NOMO-1 (cell line): ENCODE data around the gene ACSS2.

Experiments used
- DNase-seq, 2 experiments: peaks; one replicate each; lab custom pipeline; 2025; ENCODE audit not compliant: unreplicated experiment in 2 of 2; lab: John Stamatoyannopoulos, UW

ACSS2 gene

GRCh38 chr20:34945315-34946077, 69.1 kb downstream of the ACSS2 start:
- DNase-seq = no peak

GRCh38 chr20:34946661-34947060, 70.2 kb downstream of the ACSS2 start:
- no peak for DNase-seq

GRCh38 chr20:34947336-34947735, 70.9 kb downstream of the ACSS2 start:
- no peak for DNase-seq

GRCh38 chr20:34948030-34948429, 71.6 kb downstream of the ACSS2 start:
- no peak for DNase-seq

- no peak for DNase-seq
Measured at GRCh38 chr20:34949120-34949519, 72.7 kb downstream of the ACSS2 start.

- no peak for DNase-seq
Measured at GRCh38 chr20:34951252-34951651, 74.8 kb downstream of the ACSS2 start.

GRCh38 chr20:34951652-34952051, 75.2 kb downstream of the ACSS2 start:
- no peak for DNase-seq

- no peak for DNase-seq
Measured at GRCh38 chr20:34952671-34953070, 76.3 kb downstream of the ACSS2 start.

- no peak for DNase-seq
Measured at GRCh38 chr20:34953960-34954359, 77.5 kb downstream of the ACSS2 start.

GRCh38 chr20:34954904-34955230, 78.5 kb downstream of the ACSS2 start:
- DNase-seq = peak in 1 of 2 experiments; percentile 60

GRCh38 chr20:34955231-34956040, 79.0 kb downstream of the ACSS2 start, which contains the start of the genes GSS and MYH7B:
Gene GSS, minus strand, starts transcription at chr20:34955806. Its CDS starts 3,954 bp downstream, at chr20:34951852.
Gene MYH7B, plus strand, starts transcription at chr20:34955868. Its CDS starts 22,138 bp downstream, at chr20:34978006.
- peak; percentile 90 to 96 for DNase-seq

GRCh38 chr20:34956041-34956458, 79.6 kb downstream of the ACSS2 start:
- no peak for DNase-seq

GRCh38 chr20:34956751-34957472, 80.5 kb downstream of the ACSS2 start:
- DNase-seq = no peak

- no peak for DNase-seq
Measured at GRCh38 chr20:34964486-34964885, 88.1 kb downstream of the ACSS2 start.

- DNase-seq = no peak
Measured at GRCh38 chr20:34965051-34965450, 88.6 kb downstream of the ACSS2 start.

GRCh38 chr20:34967421-34967820, 91.0 kb downstream of the ACSS2 start:
- no peak for DNase-seq

GRCh38 chr20:34968042-34968775, 91.8 kb downstream of the ACSS2 start:
- no peak for DNase-seq

- no peak for DNase-seq
Measured at GRCh38 chr20:34970193-34970840, 93.9 kb downstream of the ACSS2 start.

GRCh38 chr20:34970846-34971560, 94.6 kb downstream of the ACSS2 start:
- no peak for DNase-seq
